Esophagus squamous epithelium (tissue), 4 donors: ENCODE data around the gene PSG2.
"Not testable (repeated sequence)": the region's sequence is repeated elsewhere in the genome, so short reads cannot be mapped to it uniquely, and the experiment has no call there.

ENCODE experiments used
- CTCF ChIP-seq, 6 experiments: fragments of 450-650 bp in 4 of 6; fragments of 200-600 bp in 2 of 6; sonication (generic) in 2 of 6; IDR thresholded peaks; one replicate each; pipeline ENCODE4 v1.5.1; 2016 to 2019; ENCODE audit warnings: antibody characterized with exemption in 6 of 6, mild to moderate bottlenecking in 4 of 6, moderate library complexity in 4 of 6
- POLR2A ChIP-seq, 4 donors: fragments of 450-650 bp; IDR thresholded peaks; one replicate each; pipeline ENCODE4 v1.6.1; 2017; ENCODE audit warnings: antibody characterized with exemption in 4 of 4, mild to moderate bottlenecking in 4 of 4, moderate library complexity in 3 of 4

- peak in 4 of 6 experiments; percentile 9 to 67 (median 49) for TF ChIP-seq CTCF (IDR thresholded peaks at IDR 0.05)
- TF ChIP-seq POLR2A (IDR thresholded peaks at IDR 0.05) = not testable (repeated sequence)
Measured at GRCh38 chr19:43129197-43129596, 46.7 kb upstream of the PSG2 start.
